NCI-H2171 (cell line): ENCODE measurements around the gene BARHL2.

Source experiments
- DNase-seq: peaks from one replicate; lab custom pipeline; 2025; lab: John Stamatoyannopoulos, UW

The BARHL2 gene

DNA sequence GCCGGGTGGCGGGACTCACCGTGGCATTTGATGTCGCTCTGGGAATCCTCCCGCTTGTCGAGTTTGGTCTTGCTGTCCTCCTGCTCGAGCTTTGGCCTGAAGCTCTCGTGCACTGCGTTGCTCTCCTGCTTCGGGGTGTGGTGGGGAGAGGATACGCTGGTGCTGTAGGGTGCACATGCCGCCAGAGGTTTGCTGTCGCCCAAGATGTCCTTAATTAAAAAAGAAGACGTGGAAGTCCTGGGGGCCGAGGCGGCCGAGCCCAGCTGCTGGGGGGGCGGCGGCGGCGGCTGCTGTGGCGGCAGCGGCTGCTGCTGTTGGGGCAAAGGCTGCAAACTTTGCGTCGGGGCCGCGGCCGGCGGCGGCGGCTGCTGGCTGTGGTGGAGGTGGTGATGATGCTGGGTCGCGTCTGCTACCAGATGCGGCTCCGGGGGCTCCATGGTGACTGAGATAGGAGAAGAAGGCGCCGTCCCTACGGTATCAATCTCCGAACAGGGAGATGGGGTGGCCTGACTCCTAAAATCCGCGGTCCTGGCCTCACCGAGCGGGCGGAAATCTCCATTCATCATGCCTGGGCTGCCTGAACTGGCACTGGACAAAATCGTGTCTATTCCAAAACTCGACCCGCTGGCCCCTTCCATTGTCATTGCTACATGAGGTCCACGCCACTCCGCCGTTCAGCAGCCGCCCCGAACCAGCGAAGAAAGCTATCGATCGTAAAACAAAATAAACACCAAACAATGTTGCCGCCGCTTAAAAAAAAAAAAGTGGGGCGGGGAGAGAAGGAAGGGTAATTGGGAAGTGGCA is at the start of gene BARHL2:
BARHL2 (minus strand) TSS at position 751 of the 804 bp plus-strand sequence; CDS start at position 644, 107 bp downstream.
- DNase-seq = no peak

DNA sequence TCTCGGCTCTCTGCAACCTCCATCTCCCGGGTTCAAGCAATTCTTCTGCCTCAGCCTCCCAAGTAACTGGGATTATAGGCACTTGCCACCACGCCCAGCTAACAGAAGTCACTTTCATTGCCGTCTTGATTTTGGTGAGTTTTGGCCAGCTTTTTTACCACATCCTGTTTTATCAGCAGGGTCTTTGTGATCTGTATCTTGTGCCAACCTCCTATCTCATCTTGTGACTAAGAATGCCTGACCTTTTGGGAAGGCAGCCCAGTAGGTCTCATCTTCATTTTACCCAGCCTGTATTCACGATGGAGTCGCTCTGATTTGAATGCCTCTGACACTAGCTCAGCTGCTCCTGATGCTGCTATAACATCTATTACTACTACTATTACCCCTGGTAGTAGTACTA is 46.8 kb upstream of the BARHL2 start:
- DNase-seq = no peak

DNA sequence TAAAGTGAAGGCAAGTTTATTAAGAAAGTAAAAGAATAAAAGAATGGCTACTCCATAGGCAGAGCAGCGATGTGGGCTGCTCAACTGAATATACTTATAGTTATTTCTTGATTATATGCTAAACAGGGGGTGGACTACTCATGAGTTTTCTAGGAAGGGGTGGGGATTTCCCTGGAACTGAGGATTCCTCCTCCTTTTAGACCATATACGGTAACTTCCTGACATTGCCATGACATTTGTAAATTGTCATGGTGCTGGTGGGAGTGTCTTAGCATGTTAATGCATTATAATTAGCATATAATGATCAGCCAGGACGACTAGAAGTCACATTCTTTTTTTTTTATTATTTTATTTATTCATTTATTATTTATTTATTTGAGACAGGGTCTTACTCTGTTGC is 46.4 kb upstream of the BARHL2 start:
- no peak for DNase-seq

GRCh38 chr1:90761781-90762589 is 44.9 kb upstream of the BARHL2 start:
- DNase-seq = no peak

DNA sequence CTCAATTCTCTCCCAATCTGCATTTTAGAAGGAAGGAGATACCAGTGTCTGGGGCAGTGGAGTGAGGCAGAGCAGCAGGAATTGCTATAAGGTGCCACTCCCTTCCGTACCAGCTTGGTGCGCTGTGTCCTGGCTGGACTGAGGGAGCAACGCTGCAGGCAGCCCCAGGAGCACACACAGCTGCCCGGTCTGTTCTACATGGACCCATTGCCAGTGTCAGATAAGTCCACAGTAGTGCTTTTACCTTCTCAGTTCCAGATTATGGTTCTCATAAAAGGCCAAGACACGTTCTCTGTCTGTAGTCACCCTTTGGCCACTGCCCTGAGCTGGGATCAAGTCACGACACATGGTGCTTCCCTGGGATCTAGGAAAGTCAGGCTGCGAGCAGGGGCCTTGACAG is 44.1 kb upstream of the BARHL2 start:
- DNase-seq = no peak

GRCh38 chr1:90753556-90753955 is 36.5 kb upstream of the BARHL2 start:
- DNase-seq = no peak

DNA sequence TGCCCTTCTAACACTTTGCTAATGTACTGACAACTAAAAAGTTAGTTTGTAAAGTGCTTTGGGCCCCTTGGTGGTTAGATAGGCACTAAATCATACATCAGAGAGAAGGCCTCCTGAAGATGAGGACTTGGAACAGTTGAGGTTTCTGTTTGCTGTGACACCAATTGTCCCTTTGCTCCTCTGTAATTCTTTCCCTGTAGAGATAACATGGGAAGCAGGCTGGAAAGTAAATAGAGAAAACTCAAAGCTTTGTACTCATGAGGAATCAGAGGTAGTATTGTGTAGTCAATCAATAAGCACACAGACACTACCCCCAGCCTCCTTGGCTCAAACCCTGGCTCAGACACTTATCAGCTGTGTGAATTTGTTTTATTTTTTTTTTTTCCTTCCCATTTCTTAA is 31.6 kb upstream of the BARHL2 start:
- DNase-seq = no peak

DNA sequence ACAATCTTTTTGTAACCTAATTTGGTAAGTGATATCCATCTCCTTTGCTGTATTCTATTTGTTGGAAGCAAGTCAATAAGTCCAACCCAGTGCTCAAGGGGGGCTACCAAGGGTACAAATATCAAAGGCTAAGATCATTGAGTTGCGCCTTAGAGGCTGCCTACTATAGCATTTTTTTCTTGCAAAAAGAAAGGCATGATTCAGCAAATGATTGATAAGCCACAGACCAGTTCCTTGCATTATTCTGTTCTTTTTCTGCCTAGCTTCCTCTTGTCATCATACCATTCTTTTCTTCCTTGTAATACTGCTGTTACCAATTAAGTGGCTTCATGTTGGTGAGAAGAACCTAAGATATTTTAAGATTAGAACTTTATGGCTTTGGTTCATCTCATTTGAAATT is 29.8 kb upstream of the BARHL2 start:
- no peak for DNase-seq

DNA sequence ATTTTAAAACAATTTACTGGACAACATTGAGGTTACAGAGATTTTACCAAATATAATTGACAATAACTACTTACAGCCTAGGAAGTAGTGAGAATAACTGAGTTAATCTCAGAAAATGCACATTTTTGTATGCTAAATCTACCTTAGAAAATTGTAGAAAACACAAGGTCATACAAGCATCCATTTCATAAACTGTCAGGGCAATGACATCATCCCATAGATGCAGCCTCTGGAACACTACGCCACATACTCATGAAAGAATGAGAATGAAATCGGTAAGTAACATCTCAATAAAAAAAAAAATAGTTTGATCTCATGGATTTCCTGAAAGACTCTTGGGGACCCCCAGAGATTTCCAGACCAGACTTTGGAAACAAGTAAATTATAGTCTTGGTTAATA is 28.9 kb upstream of the BARHL2 start:
- DNase-seq = no peak

GRCh38 chr1:90732136-90732535 is 15.0 kb upstream of the BARHL2 start:
- no peak for DNase-seq

DNA sequence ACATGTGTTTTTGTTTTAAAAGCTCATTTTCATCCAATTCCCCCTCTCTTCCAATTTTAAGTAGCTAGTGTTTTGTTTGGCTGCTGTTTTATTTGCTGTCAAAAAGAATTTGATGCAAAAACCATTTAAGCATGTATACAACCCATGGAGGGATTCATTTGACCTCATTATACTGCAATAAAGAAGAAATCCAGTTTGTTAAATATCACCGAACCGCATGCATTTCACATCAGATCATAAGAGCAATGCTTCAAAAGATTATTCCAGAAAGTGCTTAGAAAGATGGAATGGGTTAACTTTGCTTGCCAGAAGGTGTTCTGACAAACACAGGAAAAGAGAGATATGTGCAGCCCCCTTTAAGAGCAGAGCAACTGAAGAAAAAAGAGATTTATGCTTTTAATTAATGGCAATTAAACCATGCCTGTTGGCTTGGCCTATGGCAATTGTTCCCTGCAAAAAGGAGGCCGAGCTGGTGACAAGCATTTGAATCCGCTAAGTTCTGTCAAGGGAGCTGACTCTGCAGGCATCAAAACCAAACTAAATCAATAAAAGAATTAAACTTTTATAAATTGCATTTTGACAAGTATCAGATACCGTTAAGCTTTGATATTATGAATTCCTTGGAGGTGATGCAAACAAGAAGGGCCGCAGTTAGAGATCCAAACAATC is 14.4 kb upstream of the BARHL2 start:
- DNase-seq = no peak

DNA sequence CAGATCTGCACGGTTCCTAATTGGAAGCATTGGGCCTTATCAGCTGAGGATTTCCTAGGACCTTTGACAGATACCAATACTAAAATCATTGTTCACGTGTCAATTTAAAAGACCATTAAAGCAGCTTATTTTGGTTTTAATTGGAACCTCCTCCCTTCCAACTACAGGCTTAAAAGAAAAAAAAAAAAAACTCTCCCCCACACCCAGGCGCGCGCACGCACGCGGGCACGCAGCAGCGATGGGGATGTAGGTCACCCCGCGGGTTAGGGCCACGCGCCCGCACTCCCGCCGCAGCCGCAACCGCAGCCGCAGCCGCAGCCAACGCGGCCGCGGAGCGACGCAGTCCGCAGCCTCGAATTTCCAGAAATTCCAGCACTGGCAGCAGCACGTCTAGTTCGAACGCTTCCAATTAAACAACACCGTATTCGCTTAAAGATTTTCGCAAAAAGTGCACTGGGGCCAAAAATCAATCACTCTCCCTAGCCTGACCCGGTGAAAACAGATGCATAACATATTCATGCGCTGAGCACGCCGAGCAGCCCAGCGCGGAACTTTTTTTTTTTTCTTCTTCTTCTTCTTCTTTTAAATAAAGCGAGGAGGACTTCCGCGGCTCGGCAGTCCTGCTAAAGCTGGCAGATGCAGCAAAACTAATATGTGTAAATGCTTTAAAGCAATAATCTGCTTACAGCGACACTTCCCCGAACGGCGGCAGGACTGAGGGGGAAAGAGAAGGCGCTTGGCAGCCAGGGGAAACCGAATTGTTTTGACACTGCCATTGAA is 13.3 kb upstream of the BARHL2 start:
- DNase-seq = no peak

DNA sequence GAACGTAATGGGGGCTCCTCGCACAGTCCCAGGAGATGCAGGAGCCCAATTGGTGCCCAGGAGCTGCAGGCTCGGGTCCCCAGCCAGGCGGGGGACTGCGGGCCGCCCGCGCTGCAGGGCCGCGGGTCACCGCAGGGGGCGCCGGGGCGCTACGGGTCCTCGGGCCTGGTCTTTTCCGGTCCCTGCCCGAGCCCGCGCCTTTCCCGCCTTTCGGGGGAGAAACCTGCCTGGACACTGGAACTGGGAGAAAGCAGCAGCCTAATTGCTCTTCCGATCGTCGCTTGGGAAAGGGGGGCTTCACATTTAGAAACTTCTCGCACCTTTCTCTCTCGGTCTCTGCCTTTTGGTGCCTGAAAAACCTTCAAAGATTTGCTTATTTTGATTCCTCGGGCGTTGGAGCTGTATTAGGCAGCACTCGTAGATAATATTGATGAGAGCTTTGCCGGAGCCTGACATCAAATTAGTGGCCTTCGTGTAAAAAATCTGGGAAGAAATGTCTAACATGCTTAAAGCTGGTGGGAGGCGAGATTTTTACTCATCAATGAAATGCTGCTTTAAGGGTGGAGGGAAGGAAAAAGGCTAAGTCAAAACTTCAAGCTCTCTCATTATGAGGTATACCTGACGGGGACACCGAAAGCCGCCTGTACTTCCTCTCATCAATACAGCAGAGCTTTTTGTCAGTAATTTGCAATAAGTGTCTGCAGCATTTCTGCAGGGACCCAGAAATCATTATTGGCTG is 12.6 kb upstream of the BARHL2 start:
- DNase-seq = no peak

GRCh38 chr1:90728502-90729287 is 11.6 kb upstream of the BARHL2 start:
- no peak for DNase-seq

DNA sequence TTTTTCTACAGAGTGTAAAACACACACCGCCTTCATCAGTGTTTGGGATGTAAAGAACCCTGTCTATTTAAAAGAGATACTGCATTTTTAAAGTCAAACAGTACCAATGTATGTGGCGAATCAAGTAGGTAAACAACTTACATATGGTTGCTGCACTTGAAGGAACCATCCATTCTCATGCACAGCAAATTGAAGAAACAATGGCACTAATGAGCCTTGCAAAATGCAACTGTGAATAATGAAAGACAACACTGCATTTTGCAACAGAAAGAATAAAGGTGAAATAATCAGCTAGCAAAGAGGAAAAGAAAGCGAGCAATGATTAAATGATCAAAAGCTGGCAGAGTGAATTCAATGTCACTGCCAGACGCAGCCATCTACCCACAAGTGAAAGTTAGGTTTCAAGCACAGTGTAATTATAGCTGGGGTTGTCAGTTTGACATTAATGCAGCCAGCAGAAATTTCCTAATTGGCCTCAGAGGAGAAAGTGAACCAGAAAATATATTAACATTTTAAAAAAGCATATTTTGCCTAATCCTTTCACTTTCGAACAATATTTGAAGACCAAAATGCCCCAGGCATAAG is 10.9 kb upstream of the BARHL2 start:
- DNase-seq = no peak

- no peak for DNase-seq
These were observed 9.9 kb upstream of the BARHL2 start for GRCh38 chr1:90726986-90727480.

- DNase-seq = no peak
These were observed 9.4 kb upstream of the BARHL2 start for GRCh38 chr1:90726425-90726985.

GRCh38 chr1:90725657-90726424 is 8.7 kb upstream of the BARHL2 start:
- DNase-seq = no peak
